ENCODE results near the gene FBLN2.
A peak's percentile ranks its signal among the peaks of the same experiment; 100 is the strongest.

Gene FBLN2

GRCh38 chr3:13544293-13544831 is 4.6 kb upstream of the FBLN2 start:
- Histone ChIP-seq H3K4me1 (ENCODE audit: control insufficient read depth, insufficient read depth, low read length) (peaks cover 79% of the 10 kb centered on the region), H3K9me3 (ENCODE audit: control insufficient read depth, low read length) (peaks cover 15% of the 10 kb centered on the region), H3K4me3 (ENCODE audit: low read length) (peak overlapping the region; percentile 54), H3K36me3 (ENCODE audit: control insufficient read depth, insufficient read depth, low read length, severe bottlenecking) (no peaks in the 10 kb centered on the region), H3K27me3 (replicated peaks; ENCODE audit: control insufficient read depth, insufficient read depth, low read length) (no peaks in the 10 kb centered on the region), H3K9ac (ENCODE audit: low read length) (peak overlapping the region; percentile 85)
- DNase-seq (ENCODE audit: low read depth), result peak; percentile 79

DNA sequence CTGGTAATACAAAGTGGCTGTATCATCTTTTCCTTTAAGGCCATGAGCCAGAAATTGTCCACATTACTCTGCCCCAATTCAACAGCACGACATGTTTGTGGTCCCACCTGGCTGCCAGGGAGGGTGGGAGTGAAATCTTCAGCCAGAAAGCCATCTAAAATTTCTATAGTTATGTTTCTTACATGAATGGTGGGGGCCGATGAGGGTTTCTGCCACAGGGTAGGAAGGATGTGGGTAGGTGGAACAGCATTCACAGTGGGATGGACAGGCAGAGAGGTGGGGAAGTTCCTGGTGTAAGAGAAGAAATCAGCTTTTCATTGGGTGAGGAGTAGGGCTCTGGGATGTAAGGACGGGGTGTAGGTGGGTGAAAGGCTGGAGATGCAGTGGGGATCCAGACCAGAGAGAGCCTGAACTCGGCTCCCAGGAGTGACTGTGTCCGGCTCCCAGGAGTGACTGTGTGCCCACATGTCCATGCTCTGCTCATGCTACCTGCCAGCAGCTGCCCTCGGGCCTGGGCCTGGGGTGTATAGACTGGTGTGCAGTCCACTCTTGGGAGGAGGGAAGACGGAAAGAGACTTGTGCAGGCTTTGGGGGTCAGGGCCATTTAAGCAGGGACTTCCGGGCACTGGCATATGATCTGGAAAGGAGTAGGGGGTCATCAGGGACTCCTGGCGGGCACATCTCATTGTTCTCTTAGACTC is 3.8 kb upstream of the FBLN2 start:
- no peaks in the 10 kb centered on the region for H3K36me3 ChIP-seq (ENCODE audit: control insufficient read depth, insufficient read depth, low read length, severe bottlenecking)
- H3K27me3 ChIP-seq (replicated peaks; ENCODE audit: control insufficient read depth, insufficient read depth, low read length), result no peaks in the 10 kb centered on the region
- peak overlapping the region; percentile 85 for H3K9ac ChIP-seq (ENCODE audit: low read length)
- no peak overlapping the region for H3K4me3 ChIP-seq (ENCODE audit: low read length)
- DNase-seq (ENCODE audit: low read depth), result no peak
- H3K9me3 ChIP-seq (ENCODE audit: control insufficient read depth, low read length), result peaks cover 15% of the 10 kb centered on the region
- peaks cover 72% of the 10 kb centered on the region for H3K4me1 ChIP-seq (ENCODE audit: control insufficient read depth, insufficient read depth, low read length)

DNA sequence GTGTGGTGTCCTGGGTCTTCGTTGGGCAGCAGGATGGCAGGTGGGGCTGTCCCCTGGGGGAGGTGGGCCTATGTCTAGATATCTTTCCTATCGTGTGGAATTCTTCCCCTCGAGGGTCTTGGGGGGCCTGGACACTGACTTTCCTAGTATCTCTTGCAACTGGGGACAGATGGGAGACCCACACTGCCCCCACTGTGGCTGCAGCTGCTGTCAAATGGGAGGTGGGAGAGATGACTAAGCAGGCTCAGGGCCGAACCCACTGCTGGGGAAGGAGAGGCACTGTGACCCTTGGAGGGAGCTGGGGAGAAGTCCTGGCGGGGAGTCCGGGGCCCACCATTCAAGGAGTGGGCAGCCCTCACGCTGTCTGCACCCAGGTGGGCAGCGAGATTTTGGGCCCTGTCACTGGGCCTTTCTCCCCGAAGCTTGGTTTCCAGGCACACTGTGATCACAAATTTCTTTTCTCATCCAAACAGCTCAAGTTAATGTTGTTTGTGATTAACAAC is 2.9 kb upstream of the FBLN2 start:
- Histone ChIP-seq H3K4me3 (ENCODE audit: low read length) (no peak overlapping the region), H3K9me3 (ENCODE audit: control insufficient read depth, low read length) (peaks cover 14% of the 10 kb centered on the region), H3K4me1 (ENCODE audit: control insufficient read depth, insufficient read depth, low read length) (peaks cover 67% of the 10 kb centered on the region), H3K36me3 (ENCODE audit: control insufficient read depth, insufficient read depth, low read length, severe bottlenecking) (no peaks in the 10 kb centered on the region), H3K27me3 (replicated peaks; ENCODE audit: control insufficient read depth, insufficient read depth, low read length) (no peaks in the 10 kb centered on the region), H3K9ac (ENCODE audit: low read length) (peak overlapping the region; percentile 90)
- no peak for DNase-seq (ENCODE audit: low read depth)

GRCh38 chr3:13546667-13547171 is 2.2 kb upstream of the FBLN2 start:
- peak overlapping the region; percentile 90 for H3K9ac ChIP-seq (ENCODE audit: low read length)
- peak; percentile 61 for DNase-seq (ENCODE audit: low read depth)
- peaks cover 8% of the 10 kb centered on the region for H3K9me3 ChIP-seq (ENCODE audit: control insufficient read depth, low read length)
- H3K27me3 ChIP-seq (replicated peaks; ENCODE audit: control insufficient read depth, insufficient read depth, low read length), result no peaks in the 10 kb centered on the region
- no peak overlapping the region for H3K4me3 ChIP-seq (ENCODE audit: low read length)
- no peaks in the 10 kb centered on the region for H3K36me3 ChIP-seq (ENCODE audit: control insufficient read depth, insufficient read depth, low read length, severe bottlenecking)
- H3K4me1 ChIP-seq (ENCODE audit: control insufficient read depth, insufficient read depth, low read length), result peaks cover 68% of the 10 kb centered on the region

- H3K27me3 ChIP-seq (replicated peaks; ENCODE audit: control insufficient read depth, insufficient read depth, low read length), result no peaks in the 10 kb centered on the region
- H3K4me1 ChIP-seq (ENCODE audit: control insufficient read depth, insufficient read depth, low read length), result peaks cover 79% of the 10 kb centered on the region
- peak overlapping the region; percentile 64 for H3K4me3 ChIP-seq (ENCODE audit: low read length)
- no peaks in the 10 kb centered on the region for H3K36me3 ChIP-seq (ENCODE audit: control insufficient read depth, insufficient read depth, low read length, severe bottlenecking)
- peak overlapping the region; percentile 90 for H3K9ac ChIP-seq (ENCODE audit: low read length)
- DNase-seq (ENCODE audit: low read depth), result no peak
- H3K9me3 ChIP-seq (ENCODE audit: control insufficient read depth, low read length), result no peaks in the 10 kb centered on the region
Measured at GRCh38 chr3:13547591-13548371, 1.1 kb upstream of the FBLN2 start.

- Histone ChIP-seq H3K9ac (ENCODE audit: low read length) (peak overlapping the region; percentile 93), H3K27me3 (replicated peaks; ENCODE audit: control insufficient read depth, insufficient read depth, low read length) (no peaks in the 10 kb centered on the region), H3K4me3 (ENCODE audit: low read length) (peak overlapping the region; percentile 84), H3K4me1 (ENCODE audit: control insufficient read depth, insufficient read depth, low read length) (peaks cover 81% of the 10 kb centered on the region), H3K9me3 (ENCODE audit: control insufficient read depth, low read length) (no peaks in the 10 kb centered on the region), H3K36me3 (ENCODE audit: control insufficient read depth, insufficient read depth, low read length, severe bottlenecking) (no peaks in the 10 kb centered on the region)
- DNase-seq (ENCODE audit: low read depth), result no peak
Measured at GRCh38 chr3:13549623-13550422, 898 bp downstream of the FBLN2 start.

DNA sequence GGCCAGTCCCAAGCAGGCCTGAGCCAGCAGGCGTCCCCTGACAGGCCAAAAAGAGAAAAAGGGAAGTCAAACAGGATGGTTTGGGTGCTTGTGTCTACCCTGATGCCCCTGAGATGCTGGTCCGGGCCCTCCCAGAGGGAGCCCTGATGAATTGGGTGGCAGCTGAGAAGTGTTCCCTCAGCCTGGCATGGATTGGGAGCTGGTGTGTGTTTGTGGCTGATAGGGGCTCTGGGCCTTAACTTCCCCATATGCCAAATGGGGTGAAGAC is 1.4 kb downstream of the FBLN2 start:
- no peaks in the 10 kb centered on the region for H3K27me3 ChIP-seq (replicated peaks; ENCODE audit: control insufficient read depth, insufficient read depth, low read length)
- H3K9ac ChIP-seq (ENCODE audit: low read length), result peak overlapping the region; percentile 93
- no peaks in the 10 kb centered on the region for H3K36me3 ChIP-seq (ENCODE audit: control insufficient read depth, insufficient read depth, low read length, severe bottlenecking)
- H3K4me1 ChIP-seq (ENCODE audit: control insufficient read depth, insufficient read depth, low read length), result peaks cover 76% of the 10 kb centered on the region
- no peaks in the 10 kb centered on the region for H3K9me3 ChIP-seq (ENCODE audit: control insufficient read depth, low read length)
- DNase-seq (ENCODE audit: low read depth), result no peak
- peak overlapping the region; percentile 84 for H3K4me3 ChIP-seq (ENCODE audit: low read length)

- no peaks in the 10 kb centered on the region for H3K27me3 ChIP-seq (replicated peaks; ENCODE audit: control insufficient read depth, insufficient read depth, low read length)
- peaks cover 74% of the 10 kb centered on the region for H3K4me1 ChIP-seq (ENCODE audit: control insufficient read depth, insufficient read depth, low read length)
- H3K4me3 ChIP-seq (ENCODE audit: low read length), result peak overlapping the region; percentile 84
Measured at GRCh38 chr3:13550791-13551360, 2.0 kb downstream of the FBLN2 start.

DNA sequence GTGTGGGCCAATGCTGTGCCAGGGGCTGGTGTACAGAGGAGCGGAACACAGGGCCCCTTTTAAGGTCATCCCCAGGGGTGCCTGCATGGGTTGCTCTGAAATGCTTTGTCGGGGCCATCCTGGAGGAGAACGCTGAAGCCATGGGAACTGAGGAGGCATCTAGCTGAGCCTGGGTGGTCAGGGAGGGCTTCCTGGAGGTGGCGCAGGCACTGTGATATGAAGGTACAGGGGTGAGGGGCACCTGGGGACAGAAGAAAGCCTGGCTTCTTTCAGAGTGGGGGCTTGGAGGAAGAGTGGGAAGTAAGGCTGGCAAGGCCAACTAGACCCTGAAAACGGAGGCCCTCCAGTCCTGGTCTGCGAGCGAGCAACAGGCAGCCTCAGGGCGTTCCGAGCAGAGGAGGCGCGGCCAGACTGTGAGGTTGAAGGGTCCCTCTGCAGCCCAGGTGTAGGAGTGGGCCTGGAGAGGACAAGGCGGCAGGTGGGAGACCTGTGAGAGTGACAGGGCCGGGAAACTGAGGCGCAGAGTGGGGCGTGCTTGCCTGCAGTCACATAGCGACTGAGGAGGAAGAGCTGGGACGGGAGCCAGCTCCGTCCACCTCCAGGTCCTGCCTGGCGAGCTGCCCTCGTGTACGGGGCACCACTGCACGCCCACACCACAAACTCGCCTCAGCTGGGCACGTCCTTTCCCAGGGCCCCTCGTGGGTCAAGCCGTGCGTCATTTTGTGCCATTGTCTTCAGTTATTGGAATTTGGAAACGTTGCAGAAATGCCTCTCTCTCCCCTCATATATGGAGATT is 4.1 kb downstream of the FBLN2 start:
- Histone ChIP-seq H3K4me3 (ENCODE audit: low read length) (peak overlapping the region; percentile 84), H3K4me1 (ENCODE audit: control insufficient read depth, insufficient read depth, low read length) (peaks cover 74% of the 10 kb centered on the region), H3K36me3 (ENCODE audit: control insufficient read depth, insufficient read depth, low read length, severe bottlenecking) (peaks cover 14% of the 10 kb centered on the region), H3K9ac (ENCODE audit: low read length) (peak overlapping the region; percentile 93), H3K27me3 (replicated peaks; ENCODE audit: control insufficient read depth, insufficient read depth, low read length) (no peaks in the 10 kb centered on the region), H3K9me3 (ENCODE audit: control insufficient read depth, low read length) (no peaks in the 10 kb centered on the region)
- DNase-seq (ENCODE audit: low read depth), result no peak

More at GRCh38 chr3:13550791-13551360, 2.0 kb downstream of the FBLN2 start:
- H3K9me3 ChIP-seq (ENCODE audit: control insufficient read depth, low read length), result no peaks in the 10 kb centered on the region
- H3K36me3 ChIP-seq (ENCODE audit: control insufficient read depth, insufficient read depth, low read length, severe bottlenecking), result peaks cover 2% of the 10 kb centered on the region
- no peak for DNase-seq (ENCODE audit: low read depth)
- H3K9ac ChIP-seq (ENCODE audit: low read length), result peak overlapping the region; percentile 93

DNA sequence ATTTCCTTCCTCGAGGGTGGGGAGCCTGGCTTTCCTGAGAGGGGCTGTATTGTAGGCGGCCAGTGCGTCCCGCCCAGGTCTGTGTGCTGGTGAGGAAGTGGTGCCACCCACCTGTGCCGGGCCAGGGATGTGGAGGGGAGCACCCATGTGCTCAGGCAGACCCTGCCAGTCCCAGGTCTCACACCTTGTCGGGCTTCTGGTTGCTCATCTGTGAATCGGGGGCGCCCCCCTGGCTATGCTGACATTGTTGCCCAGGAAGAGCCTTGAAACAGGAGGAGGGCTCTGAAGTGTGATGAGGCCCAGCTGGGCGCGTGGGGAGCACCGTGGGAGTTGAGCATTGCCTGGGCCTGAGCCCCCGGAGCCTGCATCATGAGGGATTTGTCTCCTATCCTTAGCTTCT is 4.8 kb downstream of the FBLN2 start:
- Histone ChIP-seq H3K27me3 (replicated peaks; ENCODE audit: control insufficient read depth, insufficient read depth, low read length) (no peaks in the 10 kb centered on the region), H3K9me3 (ENCODE audit: control insufficient read depth, low read length) (no peaks in the 10 kb centered on the region), H3K36me3 (ENCODE audit: control insufficient read depth, insufficient read depth, low read length, severe bottlenecking) (peaks cover 14% of the 10 kb centered on the region), H3K4me1 (ENCODE audit: control insufficient read depth, insufficient read depth, low read length) (peaks cover 68% of the 10 kb centered on the region), H3K9ac (ENCODE audit: low read length) (peak overlapping the region; percentile 93), H3K4me3 (ENCODE audit: low read length) (peak overlapping the region; percentile 84)
- no peak for DNase-seq (ENCODE audit: low read depth)

All from adipocyte (in vitro differentiated cells).